G401.6 (cell line): ENCODE results near the gene BANF2.
"Not testable (repeated sequence)": the region's sequence is repeated elsewhere in the genome, so short reads cannot be mapped to it uniquely, and the experiment has no call there.

ENCODE experiments used
- FAIRE-seq: peaks from 2 replicates; lab custom pipeline; 2012; peaks lifted over from hg19 to GRCh38; lab: Jason Lieb, UNC

Gene BANF2

DNA sequence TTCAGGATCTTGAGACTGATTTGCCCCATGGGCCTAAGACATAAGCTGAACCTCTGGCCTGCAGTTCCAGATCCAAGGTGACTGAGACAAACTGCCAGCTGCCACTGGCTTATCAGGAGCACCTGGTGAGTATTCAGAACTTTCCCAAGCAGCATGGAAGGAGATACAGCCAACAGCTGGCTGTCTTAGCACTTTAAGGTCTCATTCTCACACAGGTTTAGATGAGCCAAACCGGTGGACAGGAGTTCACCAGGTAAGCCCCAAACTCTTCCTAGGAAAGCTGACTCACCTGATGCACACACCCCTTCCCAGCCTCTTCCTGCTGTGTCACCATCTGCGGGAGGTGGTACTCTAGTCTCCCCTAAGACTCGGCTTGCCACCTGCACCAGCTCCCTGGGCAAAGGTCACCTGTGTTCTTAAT lies at the start of gene BANF2:
Gene BANF2 (plus strand): TSS at position 36 of the 421 bp plus-strand sequence. CDS start 25,060 bp downstream, outside the sequence.
- no peak for FAIRE-seq

DNA sequence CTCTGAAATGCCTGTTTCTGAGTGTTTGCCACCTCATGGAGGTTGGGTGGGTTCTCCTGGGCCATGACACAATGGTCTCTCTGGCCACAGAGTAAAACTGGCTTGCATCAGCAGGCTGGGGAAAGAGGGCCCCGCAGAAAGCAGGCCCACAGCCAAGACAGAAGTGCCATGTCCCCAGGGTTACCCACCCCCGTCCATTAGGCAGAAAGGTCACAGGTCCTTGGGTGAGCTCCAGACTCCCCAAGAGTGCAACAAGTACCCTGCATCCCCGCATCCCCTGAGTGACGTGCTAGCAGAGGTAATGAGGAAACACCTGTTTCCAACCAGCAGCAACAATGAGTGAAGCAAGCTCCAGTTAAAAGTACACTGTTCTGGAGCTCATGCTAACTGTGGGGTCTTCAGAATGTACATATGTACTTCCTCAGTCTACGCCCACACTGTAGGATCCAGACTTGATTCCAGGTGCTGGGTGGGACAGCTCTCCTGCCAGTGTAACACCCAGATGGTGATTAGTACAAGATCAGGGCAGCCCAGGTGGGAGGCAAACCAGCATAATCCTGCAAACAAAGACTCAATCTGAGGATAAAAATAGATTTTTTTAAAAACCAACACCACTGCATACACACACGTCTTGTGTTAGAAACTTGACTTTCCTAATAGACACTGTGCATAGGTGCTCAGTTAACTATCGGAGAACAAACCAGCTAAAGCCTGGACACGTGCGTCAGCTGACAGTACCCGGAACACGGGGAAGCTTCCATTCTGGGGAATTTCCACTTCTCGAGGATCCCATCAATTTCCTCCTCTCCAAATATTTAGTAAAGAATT lies 49.3 kb upstream of the BANF2 start:
- FAIRE-seq: no peak

DNA sequence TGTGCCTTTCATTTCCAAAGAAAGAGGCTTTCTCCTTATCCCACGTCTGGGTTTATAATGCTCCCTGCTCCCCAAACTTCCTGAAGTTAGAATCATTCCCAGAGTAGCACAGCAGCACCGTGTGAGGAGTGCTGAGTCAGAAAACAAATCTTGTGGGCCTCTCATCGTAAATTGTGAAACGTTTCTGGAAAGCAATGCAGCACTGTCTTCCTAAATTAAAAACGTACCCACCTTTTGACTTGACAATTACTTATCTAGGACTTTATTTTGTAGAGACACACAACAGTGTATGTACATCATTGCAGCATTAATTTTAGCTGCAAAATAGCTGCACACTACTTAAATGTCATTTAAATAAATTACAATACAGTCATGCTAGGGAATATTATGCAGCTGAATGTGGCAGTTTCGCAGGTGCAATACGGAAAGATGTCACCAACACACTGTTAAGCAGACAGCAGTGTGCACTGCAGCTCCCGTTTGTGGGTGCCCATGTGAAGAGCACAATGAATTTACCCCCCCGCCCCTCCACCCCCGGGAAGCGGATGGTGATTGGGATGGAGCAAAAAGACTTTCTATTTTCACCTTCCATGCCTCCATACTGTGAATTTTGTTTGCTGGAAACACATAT lies 48.5 kb upstream of the BANF2 start:
- FAIRE-seq: no peak

DNA sequence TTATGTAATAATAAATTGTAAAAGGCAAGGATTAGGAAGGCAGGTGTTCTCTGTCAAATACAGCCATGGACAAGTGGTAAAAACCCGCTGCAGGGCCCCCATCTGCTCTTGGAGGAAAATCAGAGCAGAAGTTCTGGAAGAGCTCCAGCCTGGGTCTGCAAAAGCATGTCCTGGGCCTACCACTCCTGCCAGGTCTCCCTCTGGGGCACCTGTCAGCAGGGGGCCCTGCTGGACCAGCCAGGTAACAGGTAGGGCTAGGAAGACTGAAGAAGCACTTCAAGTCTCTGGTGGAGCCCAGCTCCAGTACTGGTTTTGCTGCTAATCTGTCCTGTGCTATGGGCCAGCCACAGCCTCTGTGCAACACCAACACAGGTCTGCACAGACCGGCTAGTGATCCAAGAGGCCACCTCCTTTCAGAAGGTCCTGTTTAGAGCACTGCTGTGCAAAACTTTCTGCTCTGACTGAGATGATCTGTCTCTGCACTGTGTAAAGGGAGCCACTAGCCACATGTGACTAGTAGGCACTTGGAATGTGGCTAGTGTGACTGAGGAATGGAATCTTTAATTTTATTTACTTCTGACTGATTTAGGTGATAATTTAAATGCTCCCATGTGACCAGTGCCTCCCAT lies 47.9 kb upstream of the BANF2 start:
- FAIRE-seq: no peak

DNA sequence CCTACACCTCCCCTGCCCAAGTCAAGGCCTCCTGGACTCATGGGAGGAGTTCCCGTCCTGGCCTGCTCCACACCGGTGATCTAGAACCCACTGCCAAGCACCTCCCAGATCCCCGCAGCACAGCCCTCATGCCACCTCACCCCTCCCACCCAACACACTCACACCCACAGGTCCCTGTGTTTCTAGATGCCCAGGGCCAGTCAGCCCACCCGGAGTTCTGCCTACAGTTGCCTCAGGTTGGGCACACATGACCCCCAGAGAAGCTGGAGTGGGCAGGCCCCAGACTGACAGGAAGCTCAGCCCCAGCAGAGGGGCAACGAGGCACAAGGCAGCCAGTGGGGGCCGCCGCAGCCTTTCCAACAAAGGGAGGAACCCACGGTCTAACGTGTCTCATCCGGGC lies 47.4 kb upstream of the BANF2 start:
- no peak for FAIRE-seq

DNA sequence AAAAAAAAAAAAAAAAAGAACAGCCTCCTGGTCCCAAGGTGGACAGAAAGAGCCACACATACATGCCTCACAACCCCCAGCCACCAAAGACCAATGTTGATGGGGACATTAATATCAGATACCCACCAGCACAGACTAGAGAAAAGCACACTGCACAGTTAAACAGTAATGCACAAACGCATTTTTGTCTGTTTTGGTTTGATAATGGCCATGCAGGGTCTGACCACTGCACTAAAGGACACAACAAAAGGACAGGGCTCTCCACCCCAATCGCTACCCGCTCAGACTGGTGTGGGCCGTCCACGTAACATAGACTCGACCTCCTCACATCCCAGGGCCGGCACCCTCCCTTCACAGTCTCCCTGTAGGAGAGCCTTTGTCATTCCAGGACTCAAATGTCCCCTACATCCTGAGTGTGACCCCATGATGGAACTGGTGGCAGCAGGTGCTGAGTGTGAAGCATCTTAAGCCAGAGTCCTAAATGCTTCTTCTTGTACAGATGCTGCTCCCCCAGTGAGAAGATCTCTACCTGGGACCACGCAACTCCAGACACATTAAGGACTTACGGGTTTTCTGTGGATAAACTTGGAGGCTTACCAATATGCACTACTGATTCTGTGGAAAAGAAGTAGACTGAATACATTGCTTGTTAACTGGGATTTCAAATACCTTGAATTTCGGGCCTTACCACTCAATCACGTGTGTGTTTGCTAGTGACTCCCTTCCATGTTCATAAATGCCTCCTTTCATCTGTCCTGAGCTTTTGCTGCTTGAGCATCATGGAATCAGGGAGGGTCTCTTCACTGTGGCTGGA lies 45.7 kb upstream of the BANF2 start:
- FAIRE-seq: no peak

DNA sequence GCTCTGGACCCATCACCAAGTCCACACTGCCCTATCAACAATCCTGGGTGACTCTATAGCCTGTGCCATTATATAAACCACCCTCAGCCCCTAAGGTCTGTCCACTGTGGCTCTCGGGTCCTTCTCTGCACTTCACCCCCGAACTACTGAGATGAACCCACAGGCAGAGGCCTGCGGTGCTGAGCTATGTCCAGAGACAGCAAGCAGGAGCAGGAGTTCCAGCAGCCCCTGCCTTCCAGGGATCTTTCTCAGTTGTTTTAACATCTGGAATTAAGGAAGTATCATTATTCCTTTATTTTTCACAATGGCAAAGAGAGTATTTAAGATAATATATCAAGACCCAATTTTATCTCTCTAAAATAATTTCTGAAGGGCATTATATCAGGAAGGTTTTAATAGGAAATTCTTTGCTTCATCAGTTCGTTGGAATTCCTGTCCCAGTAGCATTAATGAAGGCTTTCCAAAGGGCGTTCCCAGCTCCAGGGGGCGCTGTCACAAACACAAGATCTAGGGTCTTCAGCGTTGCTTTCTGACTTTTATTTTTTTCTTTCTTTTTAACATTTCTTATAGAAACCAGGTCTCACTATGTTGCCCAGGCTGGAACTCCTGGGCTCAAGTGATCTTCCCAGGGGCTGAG lies 45.0 kb upstream of the BANF2 start:
- FAIRE-seq: peak; percentile 89

DNA sequence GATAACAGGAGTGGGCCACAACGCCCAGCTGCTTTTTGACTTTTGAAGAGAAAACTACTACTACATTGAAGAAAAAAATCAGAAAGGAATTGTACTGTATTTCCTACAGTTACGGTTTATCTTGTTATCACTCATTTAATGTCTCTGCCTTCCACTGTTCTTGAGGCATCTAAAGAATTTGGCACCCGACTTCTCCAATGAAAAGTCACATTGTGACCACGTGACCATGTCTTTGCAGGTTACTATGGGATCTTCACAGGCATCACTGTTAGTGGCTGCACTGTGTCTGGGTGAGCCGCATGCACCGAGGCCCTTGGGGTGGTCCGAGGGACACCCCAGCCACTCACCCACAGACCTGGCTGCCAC lies 44.5 kb upstream of the BANF2 start:
- no peak for FAIRE-seq

DNA sequence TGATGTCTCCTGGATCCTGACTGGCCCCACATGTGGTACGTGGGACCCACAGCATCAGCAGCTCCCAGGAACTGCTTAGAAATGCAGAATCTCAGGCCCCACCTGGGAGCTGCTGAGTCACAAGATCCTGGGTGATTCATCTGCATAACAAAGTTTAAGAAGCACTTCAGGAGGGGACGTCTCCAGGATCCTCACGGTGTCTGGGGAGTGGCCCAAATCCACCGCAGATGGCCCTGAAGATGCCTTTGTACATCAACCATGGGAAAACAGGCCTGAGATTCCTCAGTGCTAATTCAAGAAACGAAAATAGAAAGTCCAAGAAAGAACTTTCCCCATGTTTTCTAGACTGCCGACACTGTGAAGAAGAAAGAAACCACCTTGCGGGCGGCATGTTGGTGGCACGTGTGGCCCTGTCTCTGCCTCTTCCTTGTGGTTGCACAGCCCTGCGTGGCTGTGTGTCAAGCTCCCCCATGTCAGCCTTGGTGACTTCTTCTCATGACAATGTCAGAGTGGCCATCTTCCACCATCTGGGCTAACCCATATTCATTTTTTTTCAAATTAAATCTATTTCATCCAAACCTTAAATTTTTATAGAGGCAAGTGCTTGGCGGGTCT lies 43.8 kb upstream of the BANF2 start:
- no peak for FAIRE-seq

DNA sequence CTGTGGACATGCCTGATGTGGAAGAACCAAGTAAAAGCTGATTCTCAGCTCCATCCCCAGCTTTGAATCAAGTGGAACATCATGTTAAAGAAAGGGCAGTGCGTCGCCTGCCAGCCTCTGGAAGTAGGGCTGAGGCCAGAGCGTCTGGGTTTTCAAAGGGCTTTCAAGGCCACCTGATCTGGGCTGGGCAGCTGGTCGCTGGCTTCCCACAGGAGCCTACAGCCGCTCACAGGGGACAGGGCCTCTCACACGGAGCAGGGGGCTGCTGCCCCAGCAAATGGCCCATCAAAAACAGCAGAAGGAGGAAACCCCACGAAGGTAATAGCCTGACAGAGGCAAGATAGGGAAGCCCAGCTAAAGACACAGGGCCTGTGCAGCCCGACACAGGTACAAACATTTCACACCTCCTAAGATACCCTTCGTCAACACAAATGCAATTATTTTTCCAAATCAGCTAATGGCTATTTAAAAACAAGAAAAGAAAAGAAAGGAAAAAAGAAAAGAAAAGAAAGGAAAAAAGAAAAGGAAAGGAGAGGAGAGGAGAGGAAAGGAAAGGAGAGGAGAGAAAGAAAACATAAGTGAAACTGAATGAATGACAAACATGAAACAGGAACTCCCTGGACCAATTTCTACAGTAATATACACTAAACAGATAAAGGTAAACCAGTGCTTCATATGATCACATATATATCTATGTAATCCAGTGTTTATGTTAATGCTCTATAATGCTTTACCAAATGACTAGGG lies 42.5 kb upstream of the BANF2 start:
- no peak for FAIRE-seq

DNA sequence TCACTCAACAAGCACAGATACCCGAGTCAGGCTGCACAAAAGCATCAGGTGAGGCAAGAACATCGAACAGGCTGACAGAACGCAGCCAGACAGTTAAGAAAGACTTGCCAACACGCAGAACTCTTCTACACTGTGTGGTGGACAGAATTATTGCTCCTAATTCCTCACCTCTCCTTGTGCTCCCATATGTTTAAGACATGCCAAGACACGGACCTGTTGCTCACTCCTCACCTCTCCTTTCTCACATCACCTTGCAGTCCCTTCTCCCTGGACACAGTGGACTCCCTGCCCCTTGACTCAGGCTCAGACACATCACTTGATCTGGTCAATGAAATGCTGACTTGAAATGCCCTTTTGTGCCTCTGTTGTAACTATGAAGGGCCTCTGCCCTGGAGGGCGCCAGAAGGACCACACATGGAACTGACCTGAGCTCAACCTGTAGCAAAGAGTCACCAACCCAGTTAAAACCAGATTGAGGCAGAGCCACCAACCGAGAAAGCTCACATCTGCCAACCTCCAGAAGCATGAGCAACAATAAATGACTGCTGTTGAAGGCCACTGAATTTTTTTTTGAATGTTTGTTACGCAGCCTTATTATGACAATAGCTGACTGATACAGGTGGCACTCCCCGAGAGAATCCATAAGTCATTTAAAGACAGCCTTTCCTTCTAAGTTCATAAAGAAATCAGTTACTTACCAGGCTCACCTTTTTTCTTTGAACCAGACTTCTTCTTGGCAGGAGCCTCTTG lies 41.7 kb upstream of the BANF2 start:
- no peak for FAIRE-seq

DNA sequence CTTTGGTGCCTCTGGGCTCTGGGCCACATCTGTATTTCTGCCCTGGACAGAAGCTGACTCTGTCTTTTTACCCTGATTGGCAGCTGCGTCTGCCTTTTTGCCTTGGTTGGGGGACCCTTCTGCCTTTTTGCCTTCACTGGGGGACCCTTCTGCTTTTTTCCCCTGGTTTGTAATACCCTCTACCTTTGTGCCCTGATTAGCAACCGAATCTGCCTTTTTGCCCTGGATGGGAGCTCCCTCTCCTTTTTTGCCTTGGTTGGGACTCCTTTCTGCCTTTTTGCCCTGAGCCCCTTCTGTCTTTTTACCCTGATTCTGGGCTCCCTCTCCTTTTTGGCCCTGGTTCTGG lies 41.1 kb upstream of the BANF2 start:
- no peak for FAIRE-seq

DNA sequence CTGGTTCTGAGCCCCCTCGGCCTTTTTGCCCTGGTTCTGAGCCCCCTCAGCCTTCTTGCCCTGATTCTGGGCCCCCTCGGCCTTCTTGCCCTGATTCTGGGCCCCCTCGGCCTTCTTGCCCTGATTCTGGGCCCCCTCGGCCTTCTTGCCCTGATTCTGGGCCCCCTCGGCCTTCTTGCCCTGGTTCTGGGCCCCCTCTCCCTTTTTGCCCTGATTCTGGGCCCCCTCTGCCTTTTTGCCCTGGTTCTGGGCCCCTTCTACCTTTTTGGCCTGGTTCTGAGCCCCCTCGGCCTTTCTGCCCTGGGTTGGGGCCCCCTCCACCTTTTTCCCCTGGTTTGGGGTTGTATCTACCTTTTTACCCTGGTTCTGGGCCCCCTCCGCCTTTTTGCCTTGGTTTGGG lies 40.4 kb upstream of the BANF2 start:
- FAIRE-seq: not testable (repeated sequence)

DNA sequence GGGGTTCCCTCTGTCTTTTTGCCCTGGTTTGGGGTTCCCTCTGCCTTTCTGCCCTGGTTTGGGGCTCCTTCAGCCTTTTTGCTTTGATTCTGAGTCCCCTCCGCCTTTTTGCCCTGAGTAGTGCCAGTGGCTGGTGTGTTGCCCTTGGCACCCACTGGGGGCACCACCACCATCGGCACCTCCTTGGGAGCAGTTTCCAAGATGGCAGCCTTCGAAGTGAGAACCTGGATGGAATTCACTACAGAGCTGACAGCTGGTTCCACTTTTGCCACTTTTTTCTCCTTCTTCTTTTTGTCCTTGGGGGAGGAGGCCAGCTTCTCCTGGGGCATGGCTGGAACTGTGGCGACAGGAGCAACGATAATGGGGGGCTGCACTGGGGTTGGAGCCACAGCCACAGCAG lies 40.0 kb upstream of the BANF2 start:
- no peak for FAIRE-seq

DNA sequence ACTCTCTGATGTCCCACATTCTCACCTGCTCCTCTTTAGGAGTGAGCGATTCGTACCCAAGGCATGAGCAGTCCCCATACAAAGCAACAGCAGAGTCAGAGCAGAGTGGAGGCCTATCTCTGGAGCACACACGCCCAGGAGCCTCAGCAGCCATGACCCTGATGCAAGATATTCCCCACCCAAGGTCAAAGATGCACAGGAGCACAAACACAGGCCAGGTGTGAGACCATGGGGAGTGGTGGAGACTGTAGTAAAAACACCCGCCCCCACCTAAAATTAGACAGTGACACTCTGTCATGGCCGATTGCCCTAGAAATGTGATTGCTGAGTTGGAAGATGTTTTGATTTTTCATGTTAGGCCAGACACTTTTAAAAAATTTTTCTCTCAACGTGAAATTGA lies 39.1 kb upstream of the BANF2 start:
- no peak for FAIRE-seq

DNA sequence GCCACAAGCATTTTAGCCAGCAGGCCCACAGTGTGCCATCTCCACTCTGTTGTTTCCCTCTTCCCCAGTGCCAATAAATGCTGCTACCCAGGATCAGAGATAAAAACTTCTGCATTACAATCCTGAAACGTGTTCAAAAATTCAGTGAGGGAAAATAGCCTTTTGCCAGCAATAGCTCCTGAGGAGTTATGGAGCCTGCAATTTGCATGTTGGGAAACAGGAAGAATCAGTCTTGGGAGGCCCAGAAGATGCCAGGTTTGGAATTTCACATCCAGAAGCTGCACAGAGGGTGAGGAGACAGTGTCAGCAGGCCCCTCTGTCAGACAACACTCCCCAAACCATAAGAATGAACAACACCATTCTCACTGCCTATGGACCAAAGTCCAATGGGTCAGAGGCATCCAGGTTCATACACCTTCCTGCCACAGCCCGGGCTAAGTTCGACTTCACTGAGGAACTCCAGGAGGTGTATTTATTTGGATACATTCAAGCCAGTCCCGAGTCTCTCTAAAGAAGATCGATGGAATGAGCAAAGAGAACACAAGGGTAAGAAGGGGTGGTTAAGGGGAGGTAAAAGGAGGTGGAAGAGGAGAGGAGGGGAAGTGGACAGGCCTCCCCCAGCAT lies 38.5 kb upstream of the BANF2 start:
- no peak for FAIRE-seq

DNA sequence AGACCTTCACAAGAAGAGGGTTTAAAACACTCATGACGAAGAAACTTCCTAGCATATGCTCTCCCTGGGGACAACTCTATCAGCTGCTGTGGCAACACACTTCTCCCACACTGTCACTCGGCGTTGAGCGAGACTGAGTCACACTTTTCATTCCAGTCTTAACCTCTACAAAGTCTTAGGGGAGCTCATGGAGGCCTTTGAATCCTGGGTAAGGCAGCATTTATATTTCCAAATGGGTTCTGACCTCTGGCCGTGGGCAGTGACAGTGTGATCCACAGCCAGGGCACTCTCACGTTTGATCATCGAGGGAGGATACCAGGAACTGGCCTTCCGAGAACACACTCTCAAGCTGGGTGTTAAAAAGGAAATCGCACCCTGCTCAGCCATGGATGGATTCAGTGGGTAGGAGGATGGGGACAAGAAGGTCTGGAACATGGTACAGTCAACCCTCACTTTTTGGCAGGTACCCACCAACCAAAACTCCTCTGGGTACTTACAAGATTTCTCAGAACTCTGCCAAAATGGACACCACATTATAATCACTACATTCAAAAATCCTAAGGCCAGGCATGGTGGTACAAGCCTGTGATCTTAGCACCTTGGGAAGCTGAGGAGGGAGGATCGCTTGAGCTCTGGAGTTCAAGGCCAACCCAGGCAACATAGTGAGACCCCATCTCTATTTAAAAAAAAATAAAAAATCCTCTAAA lies 37.3 kb upstream of the BANF2 start:
- no peak for FAIRE-seq

DNA sequence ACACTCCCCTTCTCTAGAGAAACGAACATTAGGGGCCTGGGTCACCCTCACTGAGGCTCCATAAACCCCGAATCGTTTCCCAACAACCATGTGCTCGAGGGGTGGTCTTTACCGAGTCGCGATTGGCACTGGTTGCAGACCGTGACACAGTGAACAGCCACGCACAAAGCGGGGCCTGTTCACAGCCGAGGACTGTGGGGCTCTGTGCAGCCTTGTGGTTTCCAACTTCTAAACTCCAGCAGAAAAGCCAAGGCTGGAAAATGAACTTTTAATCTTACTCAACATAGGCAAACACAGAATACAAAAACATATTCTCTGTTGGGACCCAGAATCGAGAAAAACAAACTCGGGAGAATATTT lies 36.7 kb upstream of the BANF2 start:
- no peak for FAIRE-seq

DNA sequence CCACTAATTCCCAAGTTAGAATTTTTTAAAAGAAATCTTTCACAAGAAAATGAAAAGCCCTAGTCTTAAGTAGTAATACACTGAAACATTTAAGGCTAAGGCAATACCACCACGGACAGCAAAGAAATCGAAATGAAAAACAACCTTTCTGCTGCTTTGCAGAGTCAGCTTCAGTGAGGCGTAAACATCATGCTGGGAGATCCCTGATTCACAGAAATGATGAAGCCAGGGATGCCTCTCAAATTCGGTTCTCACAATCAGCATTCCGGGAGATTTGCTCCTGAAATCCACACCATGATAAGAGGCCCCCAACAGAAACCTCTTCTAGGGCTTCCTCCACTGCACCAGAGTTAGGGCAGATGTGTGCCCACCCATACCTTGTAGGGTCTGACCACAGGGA lies 36.3 kb upstream of the BANF2 start:
- no peak for FAIRE-seq
